Measurements from ENCODE around the gene PRSS2.
"Not testable (repeated sequence)": the region's sequence is repeated elsewhere in the genome, so short reads cannot be mapped to it uniquely, and the experiment has no call there.

DNA sequence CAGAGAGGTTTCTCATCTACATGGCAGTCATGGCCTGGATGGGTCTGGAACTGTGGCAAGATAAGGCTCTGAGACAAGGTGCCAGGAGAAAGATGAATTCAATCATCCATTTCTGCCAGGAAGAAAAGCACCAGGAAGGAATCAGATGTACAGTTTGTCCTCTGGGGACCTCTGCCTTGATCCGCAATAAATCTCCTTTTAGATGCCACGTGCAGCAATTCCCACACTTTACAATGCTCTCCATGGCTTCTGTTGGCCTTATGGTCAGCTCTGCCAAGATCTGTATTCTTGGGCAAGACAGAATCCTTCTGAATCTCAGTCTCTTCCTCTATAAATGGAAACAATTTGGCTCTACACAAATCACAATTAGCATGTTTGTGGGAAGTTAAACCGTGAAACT lies 12.5 kb upstream of the PRSS2 start:
- not testable (repeated sequence) for TF ChIP-seq CTCF (IDR thresholded peaks at IDR 0.05; ENCODE audit: low read depth, low read length); EZH2phosphoT487 (IDR thresholded peaks at IDR 0.05; ENCODE audit: low read depth)

All from OCI-LY3 (cell line).